Astrocyte of the cerebellum (primary cell): Measurements from ENCODE around the gene TMEM131L.
A peak's percentile ranks its signal among the peaks of the same experiment; 100 is the strongest.
"Not testable (repeated sequence)": the region's sequence is repeated elsewhere in the genome, so short reads cannot be mapped to it uniquely, and the experiment has no call there.

ENCODE experiments used
- DNase-seq: peaks from one replicate; pipeline ENCODE4 v3.0.0-alpha.2; 2011; ENCODE audit warnings: low read depth
- H3K4me3 ChIP-seq: 2 replicates; pipeline ENCODE4 v1.5.1; 2011; ENCODE audit warnings: mild to moderate bottlenecking, low read depth, low read length, moderate library complexity
- in situ Hi-C: cut with HindIII; loops from 2 replicates; pipeline ENCODE4 v1.10.0; 2017; ENCODE audit warnings: low sequenced_read_pairs
- TF ChIP-seq, protein P1 (sequence below): IDR thresholded peaks from 2 replicates; pipeline ENCODE4 v1.5.1; 2012; ENCODE audit warnings: low read length, low read depth, moderate library complexity, mild to moderate bottlenecking; ENCODE audit errors: missing control alignments

Gene TMEM131L, protein sequence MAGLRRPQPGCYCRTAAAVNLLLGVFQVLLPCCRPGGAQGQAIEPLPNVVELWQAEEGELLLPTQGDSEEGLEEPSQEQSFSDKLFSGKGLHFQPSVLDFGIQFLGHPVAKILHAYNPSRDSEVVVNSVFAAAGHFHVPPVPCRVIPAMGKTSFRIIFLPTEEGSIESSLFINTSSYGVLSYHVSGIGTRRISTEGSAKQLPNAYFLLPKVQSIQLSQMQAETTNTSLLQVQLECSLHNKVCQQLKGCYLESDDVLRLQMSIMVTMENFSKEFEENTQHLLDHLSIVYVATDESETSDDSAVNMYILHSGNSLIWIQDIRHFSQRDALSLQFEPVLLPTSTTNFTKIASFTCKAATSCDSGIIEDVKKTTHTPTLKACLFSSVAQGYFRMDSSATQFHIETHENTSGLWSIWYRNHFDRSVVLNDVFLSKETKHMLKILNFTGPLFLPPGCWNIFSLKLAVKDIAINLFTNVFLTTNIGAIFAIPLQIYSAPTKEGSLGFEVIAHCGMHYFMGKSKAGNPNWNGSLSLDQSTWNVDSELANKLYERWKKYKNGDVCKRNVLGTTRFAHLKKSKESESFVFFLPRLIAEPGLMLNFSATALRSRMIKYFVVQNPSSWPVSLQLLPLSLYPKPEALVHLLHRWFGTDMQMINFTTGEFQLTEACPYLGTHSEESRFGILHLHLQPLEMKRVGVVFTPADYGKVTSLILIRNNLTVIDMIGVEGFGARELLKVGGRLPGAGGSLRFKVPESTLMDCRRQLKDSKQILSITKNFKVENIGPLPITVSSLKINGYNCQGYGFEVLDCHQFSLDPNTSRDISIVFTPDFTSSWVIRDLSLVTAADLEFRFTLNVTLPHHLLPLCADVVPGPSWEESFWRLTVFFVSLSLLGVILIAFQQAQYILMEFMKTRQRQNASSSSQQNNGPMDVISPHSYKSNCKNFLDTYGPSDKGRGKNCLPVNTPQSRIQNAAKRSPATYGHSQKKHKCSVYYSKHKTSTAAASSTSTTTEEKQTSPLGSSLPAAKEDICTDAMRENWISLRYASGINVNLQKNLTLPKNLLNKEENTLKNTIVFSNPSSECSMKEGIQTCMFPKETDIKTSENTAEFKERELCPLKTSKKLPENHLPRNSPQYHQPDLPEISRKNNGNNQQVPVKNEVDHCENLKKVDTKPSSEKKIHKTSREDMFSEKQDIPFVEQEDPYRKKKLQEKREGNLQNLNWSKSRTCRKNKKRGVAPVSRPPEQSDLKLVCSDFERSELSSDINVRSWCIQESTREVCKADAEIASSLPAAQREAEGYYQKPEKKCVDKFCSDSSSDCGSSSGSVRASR (N-terminal part only)

DNA sequence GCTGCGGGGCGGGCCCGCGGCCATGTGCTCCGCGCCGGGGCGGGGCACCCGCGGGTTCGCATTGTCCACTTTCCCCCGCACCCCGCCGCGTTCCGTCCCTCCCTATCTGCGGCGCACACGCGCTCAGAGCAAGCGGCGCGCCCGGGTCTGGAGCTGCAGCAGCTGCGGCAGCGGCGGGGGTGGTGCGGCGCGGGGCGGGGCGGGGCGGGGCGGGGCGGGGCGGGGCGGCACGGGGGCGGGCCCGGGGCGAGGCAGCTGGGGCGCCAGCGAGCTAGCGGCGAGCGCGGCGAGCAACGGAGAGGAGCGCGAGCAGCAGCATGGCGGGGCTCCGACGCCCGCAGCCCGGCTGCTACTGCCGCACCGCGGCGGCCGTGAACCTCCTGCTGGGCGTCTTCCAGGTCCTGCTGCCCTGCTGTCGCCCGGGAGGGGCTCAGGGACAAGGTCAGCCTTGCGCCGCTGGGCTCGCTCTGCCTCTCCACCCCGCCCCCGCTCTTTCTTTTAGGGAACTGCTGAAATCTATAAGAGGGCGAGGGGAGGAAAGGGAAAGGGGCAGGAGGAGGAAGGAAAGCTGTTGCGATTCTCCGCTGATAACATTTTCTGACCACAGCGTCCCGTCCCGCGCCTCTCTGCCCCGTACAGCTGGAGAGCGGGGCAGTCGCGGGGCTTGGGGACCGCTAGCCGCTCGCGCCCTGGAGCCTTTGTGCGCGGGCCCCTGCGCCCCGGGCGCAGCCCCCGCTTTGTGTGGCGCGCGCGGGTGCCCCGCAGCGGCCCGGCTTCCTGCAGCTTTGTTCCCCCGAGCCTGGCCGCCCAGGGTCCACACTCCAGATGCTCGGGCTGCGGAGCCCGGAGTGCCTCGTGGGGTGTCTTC is at the start of gene TMEM131L:
Gene TMEM131L, plus strand, starts transcription at position 280 of the 868 bp plus-strand sequence. Its CDS starts 38 bp downstream, at position 318.
- peak within 1 kb of the TSS; percentile 87 for H3K4me3 ChIP-seq
- TF ChIP-seq, protein P1, sequence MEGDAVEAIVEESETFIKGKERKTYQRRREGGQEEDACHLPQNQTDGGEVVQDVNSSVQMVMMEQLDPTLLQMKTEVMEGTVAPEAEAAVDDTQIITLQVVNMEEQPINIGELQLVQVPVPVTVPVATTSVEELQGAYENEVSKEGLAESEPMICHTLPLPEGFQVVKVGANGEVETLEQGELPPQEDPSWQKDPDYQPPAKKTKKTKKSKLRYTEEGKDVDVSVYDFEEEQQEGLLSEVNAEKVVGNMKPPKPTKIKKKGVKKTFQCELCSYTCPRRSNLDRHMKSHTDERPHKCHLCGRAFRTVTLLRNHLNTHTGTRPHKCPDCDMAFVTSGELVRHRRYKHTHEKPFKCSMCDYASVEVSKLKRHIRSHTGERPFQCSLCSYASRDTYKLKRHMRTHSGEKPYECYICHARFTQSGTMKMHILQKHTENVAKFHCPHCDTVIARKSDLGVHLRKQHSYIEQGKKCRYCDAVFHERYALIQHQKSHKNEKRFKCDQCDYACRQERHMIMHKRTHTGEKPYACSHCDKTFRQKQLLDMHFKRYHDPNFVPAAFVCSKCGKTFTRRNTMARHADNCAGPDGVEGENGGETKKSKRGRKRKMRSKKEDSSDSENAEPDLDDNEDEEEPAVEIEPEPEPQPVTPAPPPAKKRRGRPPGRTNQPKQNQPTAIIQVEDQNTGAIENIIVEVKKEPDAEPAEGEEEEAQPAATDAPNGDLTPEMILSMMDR, result peak; percentile 21
- in situ Hi-C loops, result no loop called here
- no peak for DNase-seq

DNA sequence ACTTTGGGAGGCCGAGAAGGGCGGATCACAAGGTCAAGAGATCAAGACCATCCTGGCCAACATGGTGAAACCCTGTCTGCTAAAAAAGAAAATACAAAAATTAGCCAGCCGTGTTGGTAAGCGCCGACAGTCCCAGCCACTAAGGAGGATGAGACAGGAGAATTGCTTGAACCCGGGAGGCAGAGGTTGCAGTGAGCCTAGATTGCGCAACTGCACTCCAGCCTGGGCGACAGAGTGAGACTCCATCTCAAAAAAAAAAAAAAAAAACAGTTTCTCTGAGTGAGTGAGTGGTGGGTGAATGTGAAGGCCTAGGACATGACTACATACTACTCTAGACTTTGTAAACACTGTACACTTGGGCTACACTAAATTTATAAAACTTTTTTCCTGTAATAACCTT is 49.7 kb upstream of the TMEM131L start:
- DNase-seq, H3K4me3 ChIP-seq, in situ Hi-C loops: not testable (repeated sequence)

DNA sequence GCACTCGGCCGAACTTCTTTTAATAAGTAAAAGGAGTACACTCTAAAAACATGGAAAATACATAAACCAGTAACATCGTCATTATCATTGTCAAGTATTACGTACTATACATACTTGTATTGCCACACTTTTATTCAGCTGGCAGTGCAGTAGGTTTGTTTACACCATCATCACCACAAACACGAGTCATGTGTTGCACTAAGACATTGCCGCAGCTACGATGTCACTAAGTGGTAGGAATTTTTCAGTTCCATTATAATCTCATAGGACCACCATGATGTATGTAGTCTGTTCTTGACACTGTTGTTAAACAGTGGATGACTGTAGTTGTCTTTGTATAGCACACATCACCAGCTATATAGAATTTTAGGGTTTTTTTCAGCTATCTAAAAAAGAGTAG is 48.0 kb upstream of the TMEM131L start:
- in situ Hi-C loops, result no loop called here
- H3K4me3 ChIP-seq, result no peak overlapping the region
- DNase-seq, result no peak
- TF ChIP-seq, protein P1, result no peak

DNA sequence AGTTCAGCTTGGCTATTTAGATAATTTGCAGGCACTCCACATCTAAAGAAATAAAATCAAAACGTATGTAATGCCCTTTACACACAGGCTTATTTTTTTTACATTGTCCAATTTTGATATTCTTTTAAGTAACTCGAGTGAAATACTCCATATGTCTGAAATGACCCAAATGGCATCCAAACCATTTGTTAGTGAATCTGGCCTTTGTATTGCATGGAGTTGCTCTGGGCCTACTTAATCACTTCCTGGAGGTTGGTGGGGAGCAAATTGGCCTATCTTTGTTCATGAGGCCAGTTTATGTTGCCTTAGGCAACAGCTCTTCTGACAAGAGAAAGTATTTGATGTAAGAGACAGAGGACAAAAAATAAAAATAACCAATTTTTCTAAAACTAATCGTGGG is 47.6 kb upstream of the TMEM131L start:
- in situ Hi-C loops, result no loop called here
- no peak overlapping the region for H3K4me3 ChIP-seq
- DNase-seq, result no peak
- TF ChIP-seq, protein P1, result no peak

DNA sequence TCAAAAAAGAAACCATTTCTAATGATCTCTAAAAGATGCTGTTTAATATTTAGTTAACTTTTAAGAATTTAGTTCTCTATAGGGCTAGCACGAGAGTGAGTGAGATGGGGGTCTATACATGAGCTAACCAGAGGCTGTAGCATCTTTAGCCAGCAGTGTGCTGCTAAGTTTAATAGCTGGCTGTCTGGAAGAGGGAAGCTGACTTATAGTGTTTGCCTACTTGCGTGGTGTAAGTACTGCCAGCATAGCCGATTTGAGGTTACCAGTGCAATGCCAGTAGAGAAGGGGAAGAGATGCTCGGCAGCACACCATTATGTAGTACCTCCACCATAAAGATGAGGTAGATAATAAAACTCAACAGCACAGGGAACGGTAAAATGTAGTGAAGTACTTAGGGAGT is 47.1 kb upstream of the TMEM131L start:
- TF ChIP-seq, protein P1, result no peak
- DNase-seq, result no peak
- in situ Hi-C loops, result no loop called here
- no peak overlapping the region for H3K4me3 ChIP-seq

DNA sequence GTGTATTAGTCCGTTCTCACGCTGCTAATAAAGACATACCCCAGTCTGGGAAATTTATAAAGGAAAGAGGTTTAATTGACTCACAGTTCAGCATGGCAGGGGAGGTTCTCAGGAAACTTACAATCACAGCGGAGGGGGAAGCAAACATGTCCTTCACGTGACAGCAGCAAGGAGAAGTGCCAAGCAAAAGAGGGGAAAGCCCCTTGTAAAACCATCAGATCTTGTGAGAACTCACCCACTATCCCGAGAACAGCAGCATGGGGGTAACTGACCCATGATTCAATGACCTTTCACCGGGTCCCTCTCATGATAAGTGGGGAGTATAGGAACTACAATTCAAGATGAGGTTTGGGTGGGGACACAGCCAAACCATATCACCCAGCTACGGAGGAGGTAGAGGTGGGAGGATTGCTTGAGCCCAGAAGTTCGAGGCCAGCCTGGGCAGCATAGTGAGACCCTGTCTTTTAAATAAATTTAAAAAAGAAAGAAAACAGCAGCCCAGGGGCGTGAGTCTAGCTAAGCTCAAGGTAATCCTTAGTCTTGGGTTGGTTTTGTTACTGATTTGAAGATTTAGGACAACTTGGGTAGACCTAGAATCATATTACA is 46.4 kb upstream of the TMEM131L start:
- no peak for DNase-seq
- in situ Hi-C loops, result no loop called here
- H3K4me3 ChIP-seq, result no peak overlapping the region
- TF ChIP-seq, protein P1, result no peak
